Natural killer cell (primary cell): ENCODE measurements around the gene GRIN1. TPM values are rescaled to one million over a fixed set of nuclear protein-coding genes. Genes with fewer than 3 reads are reported as not detected.

Experiments
- ATAC-seq, 3 donors: fragments of 150-1000 bp in 2 of 3; fragments of 200-7000 bp in 1 of 3; cut with Tn5 transposase; 1 replicate in 1 of 3; 2 replicates in 2 of 3; pipeline ENCODE4 v1.10.0; 2021; ENCODE audit warnings: mild to moderate bottlenecking in 2 of 3, moderate library complexity in 2 of 3
- DNase-seq, 2 donors: peaks; one replicate each; pipeline versions ENCODE4 v3.0.0 to v3.0.0-alpha.2; 2013 to 2021; ENCODE audit warnings: mixed read lengths in 1 of 2
- H3K27ac ChIP-seq: one replicate; pipeline ENCODE4 v1.5.1; 2013; ENCODE audit warnings: mild to moderate bottlenecking, low read length
- H3K27me3 ChIP-seq: one replicate; pipeline ENCODE4 v1.6.1; 2013; ENCODE audit warnings: low read length; ENCODE audit not compliant: control insufficient read depth, insufficient read depth
- H3K36me3 ChIP-seq: one replicate; pipeline ENCODE4 v1.6.1; 2013; ENCODE audit warnings: low read length; ENCODE audit not compliant: control insufficient read depth, insufficient read depth
- H3K4me1 ChIP-seq: one replicate; pipeline ENCODE4 v1.6.1; 2013; ENCODE audit warnings: low read length; ENCODE audit not compliant: control insufficient read depth, insufficient read depth
- H3K4me3 ChIP-seq: one replicate; pipeline ENCODE4 v1.5.1; 2013; ENCODE audit warnings: low read length
- H3K9me3 ChIP-seq: one replicate; pipeline ENCODE4 v1.6.1; 2013; ENCODE audit warnings: low read length; ENCODE audit not compliant: control insufficient read depth, insufficient read depth
- H3K27ac Mint-ChIP-seq, 2 donors: one replicate each; pipeline ENCODE4 v1.8.0; 2022; ENCODE audit warnings: mild to moderate bottlenecking in 2 of 2, mixed read lengths in 2 of 2, moderate library complexity in 1 of 2
- H3K27me3 Mint-ChIP-seq, 2 donors: one replicate each; pipeline ENCODE4 v1.8.0; 2022; ENCODE audit warnings: low read depth in 2 of 2, mixed read lengths in 2 of 2
- H3K36me3 Mint-ChIP-seq: one replicate; pipeline ENCODE4 v1.8.0; 2022; ENCODE audit warnings: mixed read lengths
- H3K4me1 Mint-ChIP-seq, 2 donors: one replicate each; pipeline ENCODE4 v1.8.0; 2022; ENCODE audit warnings: mixed read lengths in 2 of 2
- H3K4me3 Mint-ChIP-seq: one replicate; pipeline ENCODE4 v1.8.0; 2022; ENCODE audit warnings: mild to moderate bottlenecking, moderate library complexity, mixed read lengths
- H3K9me3 Mint-ChIP-seq, 2 donors: one replicate each; pipeline ENCODE4 v1.8.0; 2022; ENCODE audit warnings: mixed read lengths in 2 of 2
- whole genome bisulfite sequencing: methylation state at CpG from one replicate; pipeline ENCODE4 v1.1.7; 2013; ENCODE audit warnings: missing lambda C conversion rate; ENCODE audit not compliant: insufficient coverage; 5-methylcytosine and 5-hydroxymethylcytosine counted together
- intact Hi-C: fragments of 100-400 bp; cut with micrococcal nuclease; formaldehyde crosslinking; loops from one replicate; pipeline ENCODE4 v1.14.2; 2022
- total RNA-seq, 4 donors: library from RNA; stranded (reverse); fragments of 120-200 nt in 1 of 4; gene quantifications; one replicate each; pipeline versions ENCODE4 v1.2.3 to v1.2.4, GENCODE V29; 2013 to 2022
- TF ChIP-seq, protein P1 (sequence below): fragments of 200-600 bp; IDR thresholded peaks from one replicate; pipeline ENCODE4 v1.8.0; 2022; ENCODE audit warnings: antibody characterized with exemption

The GRIN1 gene
- total RNA-seq, 3 donors from 2014 or later (not counting 1 experiment from before 2014, with no cell fraction given) = not detected

DNA sequence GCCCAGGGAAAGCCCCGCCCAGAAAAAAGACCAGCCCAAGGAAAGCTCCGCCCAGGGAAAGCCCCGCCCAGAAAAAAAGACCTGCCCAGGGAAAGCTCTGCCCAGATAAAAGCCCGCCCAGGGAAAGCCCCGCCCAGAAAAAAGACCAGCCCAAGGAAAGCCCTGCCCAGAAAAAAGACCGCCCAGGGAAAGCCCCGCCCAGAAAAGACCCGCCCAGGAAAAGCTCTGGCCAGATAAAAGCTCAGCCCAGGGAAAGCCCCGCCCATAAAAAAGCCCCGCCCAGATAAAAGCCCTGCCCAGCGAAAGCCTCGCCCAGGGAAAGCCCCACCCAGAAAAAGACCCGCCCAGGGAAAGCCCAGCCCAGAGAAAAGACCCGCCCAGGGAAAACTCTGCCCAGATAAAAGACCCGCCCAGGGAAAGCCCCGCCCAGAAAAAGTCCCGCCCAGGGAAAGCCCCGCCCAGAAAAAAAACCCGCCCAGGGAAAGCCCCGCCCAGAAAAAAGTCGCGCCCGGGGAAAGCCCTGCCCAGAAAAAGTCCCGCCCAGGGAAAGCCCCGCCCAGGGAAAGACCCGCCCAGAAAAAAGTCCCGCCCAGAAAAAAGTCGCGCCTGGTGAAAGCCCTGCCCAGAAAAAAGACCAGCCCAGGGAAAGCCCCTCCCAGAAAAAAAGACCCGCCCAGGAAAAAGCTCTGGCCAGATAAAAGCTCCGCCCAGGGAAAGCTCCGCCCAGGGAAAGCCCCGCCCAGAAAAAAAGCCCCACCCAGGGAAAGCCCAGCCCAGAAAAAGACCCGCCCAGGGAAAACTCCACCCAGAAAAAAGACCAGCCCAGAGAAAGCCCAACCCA is 11.9 kb downstream of the GRIN1 start:
- peak in 2 of 3 donors; percentile 21 to 40 for ATAC-seq
- H3K36me3 Mint-ChIP-seq = no peaks in the 10 kb centered on the region
- no peak overlapping the region for H3K4me3 Mint-ChIP-seq
- peaks cover 0 to 8% of the 10 kb centered on the region in 2 donors for H3K27me3 Mint-ChIP-seq
- no peaks in the 10 kb centered on the region for H3K9me3 Mint-ChIP-seq
- intact Hi-C loops = loop anchor here (2.0 kb wide), 1 partner anchor 42 kb away; no protein-coding TSS in a partner anchor
- H3K27ac Mint-ChIP-seq = peak overlapping the region in 1 of 2 donors; percentile 48
- 27% methylated on average over 33 of the region's 34 CpGs for WGBS
- no peaks in the 10 kb centered on the region for H3K4me1 Mint-ChIP-seq
- H3K27ac ChIP-seq = no peak overlapping the region
- TF ChIP-seq, protein P1, sequence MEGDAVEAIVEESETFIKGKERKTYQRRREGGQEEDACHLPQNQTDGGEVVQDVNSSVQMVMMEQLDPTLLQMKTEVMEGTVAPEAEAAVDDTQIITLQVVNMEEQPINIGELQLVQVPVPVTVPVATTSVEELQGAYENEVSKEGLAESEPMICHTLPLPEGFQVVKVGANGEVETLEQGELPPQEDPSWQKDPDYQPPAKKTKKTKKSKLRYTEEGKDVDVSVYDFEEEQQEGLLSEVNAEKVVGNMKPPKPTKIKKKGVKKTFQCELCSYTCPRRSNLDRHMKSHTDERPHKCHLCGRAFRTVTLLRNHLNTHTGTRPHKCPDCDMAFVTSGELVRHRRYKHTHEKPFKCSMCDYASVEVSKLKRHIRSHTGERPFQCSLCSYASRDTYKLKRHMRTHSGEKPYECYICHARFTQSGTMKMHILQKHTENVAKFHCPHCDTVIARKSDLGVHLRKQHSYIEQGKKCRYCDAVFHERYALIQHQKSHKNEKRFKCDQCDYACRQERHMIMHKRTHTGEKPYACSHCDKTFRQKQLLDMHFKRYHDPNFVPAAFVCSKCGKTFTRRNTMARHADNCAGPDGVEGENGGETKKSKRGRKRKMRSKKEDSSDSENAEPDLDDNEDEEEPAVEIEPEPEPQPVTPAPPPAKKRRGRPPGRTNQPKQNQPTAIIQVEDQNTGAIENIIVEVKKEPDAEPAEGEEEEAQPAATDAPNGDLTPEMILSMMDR = no peak
- DNase-seq = peak in 1 of 2 donors; percentile 66
- H3K4me1 ChIP-seq = peaks cover 8% of the 10 kb centered on the region
- no peaks in the 10 kb centered on the region for H3K27me3 ChIP-seq
- H3K36me3 ChIP-seq = no peaks in the 10 kb centered on the region
- no peaks in the 10 kb centered on the region for H3K9me3 ChIP-seq
- H3K4me3 ChIP-seq = no peak overlapping the region

DNA sequence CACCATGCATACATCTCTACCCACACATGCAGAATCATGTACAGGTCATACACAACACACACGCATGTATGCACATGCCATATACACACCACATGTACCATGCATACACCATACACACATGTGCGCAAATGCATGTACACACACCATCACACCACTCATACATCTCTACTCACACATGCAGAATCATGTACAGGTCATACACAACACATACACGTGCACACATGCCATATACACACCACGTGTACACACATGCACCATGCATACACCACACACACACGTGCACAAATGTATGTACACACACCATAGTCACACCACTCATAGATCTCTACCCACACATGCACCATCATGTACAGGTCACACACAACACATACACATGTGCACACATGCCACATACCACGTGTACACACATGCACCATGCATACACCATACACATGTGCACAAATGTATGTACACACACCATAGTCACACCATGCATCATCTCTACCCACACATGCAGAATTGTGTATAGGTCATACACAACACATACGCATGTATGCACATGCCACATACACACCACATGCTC is 14.0 kb downstream of the GRIN1 start:
- no peak overlapping the region for H3K27ac Mint-ChIP-seq

DNA sequence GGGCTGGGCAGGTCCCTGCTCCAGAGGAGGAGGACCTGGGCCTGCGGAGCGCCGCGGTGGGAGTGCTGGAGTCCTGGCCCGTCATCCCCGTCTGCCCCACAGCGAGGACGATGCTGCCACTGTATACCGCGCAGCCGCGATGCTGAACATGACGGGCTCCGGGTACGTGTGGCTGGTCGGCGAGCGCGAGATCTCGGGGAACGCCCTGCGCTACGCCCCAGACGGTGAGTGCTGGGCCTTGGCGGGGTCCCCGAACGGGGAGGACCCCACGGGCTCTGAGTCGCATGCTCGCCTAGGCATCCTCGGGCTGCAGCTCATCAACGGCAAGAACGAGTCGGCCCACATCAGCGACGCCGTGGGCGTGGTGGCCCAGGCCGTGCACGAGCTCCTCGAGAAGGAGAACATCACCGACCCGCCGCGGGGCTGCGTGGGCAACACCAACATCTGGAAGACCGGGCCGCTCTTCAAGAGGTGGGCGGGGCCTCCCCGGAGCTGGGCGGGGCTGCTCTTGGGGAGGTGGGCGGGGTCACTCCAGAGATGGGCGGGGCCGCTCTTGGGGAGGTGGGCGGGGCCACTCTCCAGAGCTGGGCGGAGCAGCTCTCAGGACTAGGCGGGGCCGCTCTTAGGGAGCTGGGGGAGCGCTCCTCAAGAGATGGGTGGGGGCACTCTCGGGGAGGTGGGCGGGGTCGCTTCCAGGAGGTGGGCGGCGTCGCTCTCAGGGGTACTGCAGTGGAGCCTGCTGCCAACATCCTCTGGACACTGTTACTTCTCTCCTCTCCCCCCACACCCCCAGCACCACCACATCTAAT is 17.8 kb downstream of the GRIN1 start:
- TF ChIP-seq, protein P1 = no peak
- H3K9me3 Mint-ChIP-seq = no peaks in the 10 kb centered on the region
- peaks cover 32% of the 10 kb centered on the region for H3K27me3 ChIP-seq
- 6% methylated on average over 65 of the region's 65 CpGs for WGBS
- peaks cover 19 to 24% of the 10 kb centered on the region in 2 donors for H3K27me3 Mint-ChIP-seq
- no peaks in the 10 kb centered on the region for H3K36me3 Mint-ChIP-seq
- intact Hi-C loops = no loop called here
- H3K36me3 ChIP-seq = no peaks in the 10 kb centered on the region
- no peak overlapping the region for H3K27ac Mint-ChIP-seq
- ATAC-seq (peak; percentile 75 to 87 (median 87)), DNase-seq (peak; percentile 33 to 74)
- H3K4me1 ChIP-seq = peaks cover 35% of the 10 kb centered on the region
- H3K4me3 Mint-ChIP-seq = peak overlapping the region; percentile 68
- H3K4me3 ChIP-seq = no peak overlapping the region
- no peaks in the 10 kb centered on the region for H3K9me3 ChIP-seq
- H3K27ac ChIP-seq = no peak overlapping the region
- peaks cover 0 to 5% of the 10 kb centered on the region in 2 donors for H3K4me1 Mint-ChIP-seq

More for the DNA sequence above, 14.0 kb downstream of the GRIN1 start:
- no peak overlapping the region for H3K4me3 Mint-ChIP-seq
- TF ChIP-seq, protein P1 = no peak
- H3K27me3 Mint-ChIP-seq = peaks cover 5% of the 10 kb centered on the region in 2 donors
- Histone ChIP-seq H3K27ac (no peak overlapping the region), H3K27me3 (peaks cover 9% of the 10 kb centered on the region), H3K4me1 (peaks cover 25% of the 10 kb centered on the region), H3K36me3 (no peaks in the 10 kb centered on the region), H3K4me3 (no peak overlapping the region), H3K9me3 (no peaks in the 10 kb centered on the region)
- intact Hi-C loops = no loop called here
- no peak for DNase-seq
- no peaks in the 10 kb centered on the region for H3K4me1 Mint-ChIP-seq
- H3K9me3 Mint-ChIP-seq = no peaks in the 10 kb centered on the region
- peak in 1 of 3 donors; percentile 18 for ATAC-seq
- no peaks in the 10 kb centered on the region for H3K36me3 Mint-ChIP-seq
- 92% methylated on average over 7 of the region's 7 CpGs for WGBS
